Left ventricle myocardium superior (tissue), 1 donor: ENCODE results near the gene SLAMF6. TPM values are rescaled to one million over a fixed set of nuclear protein-coding genes. Genes with fewer than 3 reads are reported as not detected.
"Not testable (repeated sequence)": the region's sequence is repeated elsewhere in the genome, so short reads cannot be mapped to it uniquely, and the experiment has no call there.

Experiments used
- ATAC-seq: fragments of 200-7000 bp; cut with Tn5 transposase; one replicate; pipeline ENCODE4 v1.9.1; 2020; ENCODE audit warnings: mild to moderate bottlenecking, moderate library complexity
- DNase-seq: peaks from one replicate; pipeline ENCODE4 v3.0.0-alpha.2; 2020
- intact Hi-C: fragments of 100-400 bp; cut with micrococcal nuclease; formaldehyde crosslinking; loops from one replicate; pipeline ENCODE4 v1.11.0; 2022
- total RNA-seq: library from RNA; stranded (reverse); fragmentation: NEBNext Ultra II Directional; extraction: Animal tissue kit (Norgen Biotek cat#: 25700); gene quantifications from one replicate; pipeline ENCODE4 v1.2.1, GENCODE V29; 2021
- donor health status: DM: no; HTN: yes; CAD: no; lungs with severe emphysema.

The SLAMF6 gene
- total RNA-seq, 1 donor from 2014 or later, result 0.59 TPM

GRCh38 chr1:160546942-160547341 is 23.9 kb upstream of the SLAMF6 start:
- no peak for DNase-seq
- ATAC-seq, result peak; percentile 63
- intact Hi-C loops, result no loop called here

GRCh38 chr1:160544647-160545046 is 21.6 kb upstream of the SLAMF6 start:
- ATAC-seq (no peak), DNase-seq (no peak)
- intact Hi-C loops, result no loop called here

GRCh38 chr1:160542303-160542945 is 19.4 kb upstream of the SLAMF6 start:
- no peak for DNase-seq
- intact Hi-C loops, result no loop called here
- ATAC-seq, result no peak

GRCh38 chr1:160541622-160542302 is 18.7 kb upstream of the SLAMF6 start:
- ATAC-seq (no peak), DNase-seq (no peak)
- intact Hi-C loops, result no loop called here

- intact Hi-C loops, result no loop called here
- ATAC-seq (no peak), DNase-seq (no peak)
Measured at GRCh38 chr1:160540859-160541233, 17.8 kb upstream of the SLAMF6 start.

- intact Hi-C loops, result no loop called here
- ATAC-seq (peak; percentile 60), DNase-seq (no peak)
Measured at GRCh38 chr1:160539990-160540858, 17.2 kb upstream of the SLAMF6 start.

- intact Hi-C loops, result no loop called here
- no peak for DNase-seq
- ATAC-seq, result no peak
Measured at GRCh38 chr1:160539684-160539989, 16.6 kb upstream of the SLAMF6 start.

GRCh38 chr1:160538985-160539651 is 16.1 kb upstream of the SLAMF6 start:
- ATAC-seq (peak; percentile 20), DNase-seq (no peak)
- intact Hi-C loops, result no loop called here

- DNase-seq, result no peak
- ATAC-seq, result no peak
- intact Hi-C loops, result no loop called here
Measured at GRCh38 chr1:160537714-160538665, 14.9 kb upstream of the SLAMF6 start.

- ATAC-seq, result no peak
- intact Hi-C loops, result no loop called here
- no peak for DNase-seq
Measured at GRCh38 chr1:160534823-160535605, 12.0 kb upstream of the SLAMF6 start.

- DNase-seq, intact Hi-C loops, ATAC-seq: not testable (repeated sequence)
Measured at GRCh38 chr1:160532557-160532813, 9.4 kb upstream of the SLAMF6 start.

- intact Hi-C loops, ATAC-seq, DNase-seq: not testable (repeated sequence)
Measured at GRCh38 chr1:160531809-160532556, 8.9 kb upstream of the SLAMF6 start.

- intact Hi-C loops, ATAC-seq, DNase-seq: not testable (repeated sequence)
Measured at GRCh38 chr1:160529401-160529952, 6.4 kb upstream of the SLAMF6 start.

- intact Hi-C loops, DNase-seq, ATAC-seq: not testable (repeated sequence)
Measured at GRCh38 chr1:160523789-160524188, 734 bp upstream of the SLAMF6 start.

- no peak for DNase-seq
- intact Hi-C loops, result no loop called here
- no peak for ATAC-seq
Measured at GRCh38 chr1:160522136-160522535, 919 bp downstream of the SLAMF6 start.

GRCh38 chr1:160521554-160521953 is 1.5 kb downstream of the SLAMF6 start:
- ATAC-seq (no peak), DNase-seq (no peak)
- intact Hi-C loops, result no loop called here

- ATAC-seq, result no peak
- DNase-seq, result no peak
- intact Hi-C loops, result no loop called here
Measured at GRCh38 chr1:160520999-160521398, 2.1 kb downstream of the SLAMF6 start.
